Esophagus squamous epithelium (tissue), 4 donors: ENCODE data around the gene TP53I11.

Experiments used
- CTCF ChIP-seq, 6 experiments: fragments of 450-650 bp in 4 of 6; fragments of 200-600 bp in 2 of 6; sonication (generic) in 2 of 6; IDR thresholded peaks; one replicate each; pipeline ENCODE4 v1.5.1; 2016 to 2019; ENCODE audit warnings: antibody characterized with exemption in 6 of 6, mild to moderate bottlenecking in 4 of 6, moderate library complexity in 4 of 6
- POLR2A ChIP-seq, 4 donors: fragments of 450-650 bp; IDR thresholded peaks; one replicate each; pipeline ENCODE4 v1.6.1; 2017; ENCODE audit warnings: antibody characterized with exemption in 4 of 4, mild to moderate bottlenecking in 4 of 4, moderate library complexity in 3 of 4

GRCh38 chr11:44887636-44888035, 63.0 kb downstream of the TP53I11 start:
- TF ChIP-seq CTCF (IDR thresholded peaks at IDR 0.05), result no peak
- TF ChIP-seq POLR2A (IDR thresholded peaks at IDR 0.05), result no peak
